ENCODE results near the gene KIRREL3. TPM values are rescaled to one million over a fixed set of nuclear protein-coding genes. Genes with fewer than 3 reads are reported as not detected.

KIRREL3 gene
- total and polyA plus RNA-seq, 3 donors from 2014 or later, result 1.0 to 1.1 (median 1.1) TPM

- Histone ChIP-seq H3K27me3 (no peaks in the 10 kb centered on the region), H3K4me3 (no peak overlapping the region), H3K27ac (peak overlapping the region; percentile 35 to 81), H3K9me3 (no peaks in the 10 kb centered on the region), H3K4me1 (peaks cover 65% of the 10 kb centered on the region), H3K36me3 (ENCODE audit: low read depth, missing control alignments) (no peaks in the 10 kb centered on the region)
- peak; percentile 57 for DNase-seq
- 52 to 90% methylated on average over 15 to 30 of the region's 30 CpGs for WGBS, 2 donors
- intact Hi-C loops (cut with DNase I; ENCODE audit: low total_unique reads), result no loop called here
- TF ChIP-seq CTCF (IDR thresholded peaks at IDR 0.05) (no peak), POLR2A (IDR thresholded peaks at IDR 0.05) (no peak)
These were observed 576.0 kb downstream of the KIRREL3 start for GRCh38 chr11:126424471-126425039.

GRCh38 chr11:126423743-126424142, 576.8 kb downstream of the KIRREL3 start:
- peaks cover 73% of the 10 kb centered on the region for H3K4me1 ChIP-seq
- intact Hi-C loops (cut with DNase I; ENCODE audit: low total_unique reads), result no loop called here
- no peaks in the 10 kb centered on the region for H3K27me3 ChIP-seq
- DNase-seq, result peak; percentile 79
- peak overlapping the region; percentile 16 to 81 for H3K27ac ChIP-seq
- WGBS, 2 donors, result 35 to 36% methylated on average over 6 to 11 of the region's 11 CpGs
- H3K4me3 ChIP-seq, result no peak overlapping the region
- TF ChIP-seq CTCF (IDR thresholded peaks at IDR 0.05), result no peak
- no peak for TF ChIP-seq POLR2A (IDR thresholded peaks at IDR 0.05)
- no peaks in the 10 kb centered on the region for H3K36me3 ChIP-seq (ENCODE audit: low read depth, missing control alignments)
- H3K9me3 ChIP-seq, result no peaks in the 10 kb centered on the region

- Histone ChIP-seq H3K36me3 (ENCODE audit: low read depth, missing control alignments) (no peaks in the 10 kb centered on the region), H3K9me3 (no peaks in the 10 kb centered on the region), H3K27ac (peak overlapping the region; percentile 16 to 81), H3K27me3 (no peaks in the 10 kb centered on the region), H3K4me1 (peaks cover 77% of the 10 kb centered on the region), H3K4me3 (no peak overlapping the region)
- no peak for TF ChIP-seq CTCF (IDR thresholded peaks at IDR 0.05)
- 32 to 38% methylated on average over 1 to 2 of the region's 2 CpGs for WGBS, 2 donors
- intact Hi-C loops (cut with DNase I; ENCODE audit: low total_unique reads), result no loop called here
- no peak for DNase-seq
These were observed 577.4 kb downstream of the KIRREL3 start for GRCh38 chr11:126423154-126423553.

- Histone ChIP-seq H3K4me3 (no peak overlapping the region), H3K27me3 (no peaks in the 10 kb centered on the region), H3K36me3 (ENCODE audit: low read depth, missing control alignments) (no peaks in the 10 kb centered on the region), H3K4me1 (peaks cover 77% of the 10 kb centered on the region), H3K9me3 (no peaks in the 10 kb centered on the region), H3K27ac (peak overlapping the region in 1 of 2 donors; percentile 88)
- intact Hi-C loops (cut with DNase I; ENCODE audit: low total_unique reads), result no loop called here
- TF ChIP-seq POLR2A (IDR thresholded peaks at IDR 0.05) (no peak), CTCF (IDR thresholded peaks at IDR 0.05) (no peak)
- WGBS, 2 donors, result 84 to 87% methylated on average over 2 of the region's 2 CpGs
- DNase-seq, result no peak
These were observed 578.1 kb downstream of the KIRREL3 start for GRCh38 chr11:126422446-126422845.

- intact Hi-C loops (cut with DNase I; ENCODE audit: low total_unique reads), result no loop called here
- DNase-seq, result peak; percentile 85
- TF ChIP-seq CTCF (IDR thresholded peaks at IDR 0.05) (no peak), POLR2A (IDR thresholded peaks at IDR 0.05) (no peak)
- Histone ChIP-seq H3K4me3 (no peak overlapping the region), H3K27ac (peak overlapping the region in 1 of 2 donors; percentile 88), H3K4me1 (peaks cover 77% of the 10 kb centered on the region), H3K9me3 (no peaks in the 10 kb centered on the region), H3K27me3 (no peaks in the 10 kb centered on the region), H3K36me3 (ENCODE audit: low read depth, missing control alignments) (no peaks in the 10 kb centered on the region)
- 30 to 45% methylated on average over 13 of the region's 13 CpGs for WGBS, 2 donors
These were observed 579.3 kb downstream of the KIRREL3 start for GRCh38 chr11:126421271-126421671.

Measured in testis (tissue), 3 donors.